Heart left ventricle (tissue), 13 donors: ENCODE data around the gene TIMM29.
"Not testable (repeated sequence)": the region's sequence is repeated elsewhere in the genome, so short reads cannot be mapped to it uniquely, and the experiment has no call there.

Source experiments
- POLR2A ChIP-seq, 2 donors: fragments of 450-650 bp; IDR thresholded peaks; one replicate each; pipeline ENCODE4 v1.6.1; 2017; ENCODE audit warnings: antibody characterized with exemption in 2 of 2, mild to moderate bottlenecking in 2 of 2, moderate library complexity in 2 of 2
- TF ChIP-seq, protein P1 (sequence below), 12 donors: fragments of 200-600 bp; sonication (generic) in 4 of 12; IDR thresholded peaks; one replicate each; pipeline versions ENCODE4 v1.5.0 to v1.8.0; 2018 to 2022; ENCODE audit warnings: antibody characterized with exemption in 12 of 12, mild to moderate bottlenecking in 5 of 12
- donor health status: ischemic (EF 13 %, LVEDD 7.1; RV severe dilation, severe dysfunction).
- donor health status: DM: no; HTN: yes; CAD: no.
- donor health status: DM: no; HTN: no; CAD: no.
- donor health status: ischemic (EF 25% LVEDD 6.9; RV normal size, moderate dysfunction).
- donor health status: ischemic (EF 25% LVEDD 5.7; RV mildly dilated, moderate dysfunction).
- donor health status: ischemic (EF 35%, LVEDD 5.7; RV mildly dilated, moderate dysfunction).
- donor health status: nonischemic (EF 11% LVEDD 7.7; RV severe dilation, severe dysfunction).
- donor health status: DM: yes; HTN: yes; CAD: no.
- donor health status: PGD.
- donor health status: ischemic (EF 29% LVEDD 5.4; RV normal size, mild dysfunction).
- donor health status: nonischemic (EF 23%, LVEDD 6.1; RV moderate dilation, normal function).

GRCh38 chr19:10959277-10959968 lies 30.8 kb downstream of the TIMM29 start:
- TF ChIP-seq, protein P1, sequence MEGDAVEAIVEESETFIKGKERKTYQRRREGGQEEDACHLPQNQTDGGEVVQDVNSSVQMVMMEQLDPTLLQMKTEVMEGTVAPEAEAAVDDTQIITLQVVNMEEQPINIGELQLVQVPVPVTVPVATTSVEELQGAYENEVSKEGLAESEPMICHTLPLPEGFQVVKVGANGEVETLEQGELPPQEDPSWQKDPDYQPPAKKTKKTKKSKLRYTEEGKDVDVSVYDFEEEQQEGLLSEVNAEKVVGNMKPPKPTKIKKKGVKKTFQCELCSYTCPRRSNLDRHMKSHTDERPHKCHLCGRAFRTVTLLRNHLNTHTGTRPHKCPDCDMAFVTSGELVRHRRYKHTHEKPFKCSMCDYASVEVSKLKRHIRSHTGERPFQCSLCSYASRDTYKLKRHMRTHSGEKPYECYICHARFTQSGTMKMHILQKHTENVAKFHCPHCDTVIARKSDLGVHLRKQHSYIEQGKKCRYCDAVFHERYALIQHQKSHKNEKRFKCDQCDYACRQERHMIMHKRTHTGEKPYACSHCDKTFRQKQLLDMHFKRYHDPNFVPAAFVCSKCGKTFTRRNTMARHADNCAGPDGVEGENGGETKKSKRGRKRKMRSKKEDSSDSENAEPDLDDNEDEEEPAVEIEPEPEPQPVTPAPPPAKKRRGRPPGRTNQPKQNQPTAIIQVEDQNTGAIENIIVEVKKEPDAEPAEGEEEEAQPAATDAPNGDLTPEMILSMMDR (IDR thresholded peaks at IDR 0.05) = not testable (repeated sequence)
- TF ChIP-seq POLR2A (IDR thresholded peaks at IDR 0.05) = not testable (repeated sequence)
